Spleen (tissue), 7 donors: ENCODE data around the gene BPIFA1.

ENCODE experiments used
- POLR2A ChIP-seq, 3 donors: fragments of 450-650 bp; IDR thresholded peaks; one replicate each; pipeline ENCODE4 v1.5.1; 2017; ENCODE audit warnings: antibody characterized with exemption in 3 of 3, mild to moderate bottlenecking in 1 of 3
- POLR2AphosphoS5 ChIP-seq, 3 donors: sonication (generic); formaldehyde crosslinking; IDR thresholded peaks; one replicate each; pipeline ENCODE4 v1.5.1; 2017; ENCODE audit warnings: antibody characterized with exemption in 3 of 3
- TF ChIP-seq, protein P1 (sequence below), 11 experiments: fragments of 200-600 bp in 7 of 11; fragments of 450-650 bp in 4 of 11; sonication (generic) in 4 of 11; IDR thresholded peaks in 8 of 11; conservative IDR thresholded peaks in 3 of 11; 1 replicate in 7 of 11; 2 replicates in 4 of 11; pipeline versions ENCODE4 v1.4.0 to v1.8.0; 2016 to 2021; ENCODE audit warnings: antibody characterized with exemption in 11 of 11, inconsistent platforms in 4 of 11, mild to moderate bottlenecking in 1 of 11
- donor health status: DM: no; HTN: no; CAD: no; lungs with moderate emphysema.
- donor health status: DM: no; HTN: no; CAD: no.
- donor health status: DM: no; HTN: no; CAD: no.

- TF ChIP-seq POLR2A (IDR thresholded peaks at IDR 0.05) = no peak
- TF ChIP-seq, protein P1, sequence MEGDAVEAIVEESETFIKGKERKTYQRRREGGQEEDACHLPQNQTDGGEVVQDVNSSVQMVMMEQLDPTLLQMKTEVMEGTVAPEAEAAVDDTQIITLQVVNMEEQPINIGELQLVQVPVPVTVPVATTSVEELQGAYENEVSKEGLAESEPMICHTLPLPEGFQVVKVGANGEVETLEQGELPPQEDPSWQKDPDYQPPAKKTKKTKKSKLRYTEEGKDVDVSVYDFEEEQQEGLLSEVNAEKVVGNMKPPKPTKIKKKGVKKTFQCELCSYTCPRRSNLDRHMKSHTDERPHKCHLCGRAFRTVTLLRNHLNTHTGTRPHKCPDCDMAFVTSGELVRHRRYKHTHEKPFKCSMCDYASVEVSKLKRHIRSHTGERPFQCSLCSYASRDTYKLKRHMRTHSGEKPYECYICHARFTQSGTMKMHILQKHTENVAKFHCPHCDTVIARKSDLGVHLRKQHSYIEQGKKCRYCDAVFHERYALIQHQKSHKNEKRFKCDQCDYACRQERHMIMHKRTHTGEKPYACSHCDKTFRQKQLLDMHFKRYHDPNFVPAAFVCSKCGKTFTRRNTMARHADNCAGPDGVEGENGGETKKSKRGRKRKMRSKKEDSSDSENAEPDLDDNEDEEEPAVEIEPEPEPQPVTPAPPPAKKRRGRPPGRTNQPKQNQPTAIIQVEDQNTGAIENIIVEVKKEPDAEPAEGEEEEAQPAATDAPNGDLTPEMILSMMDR (IDR thresholded peaks at IDR 0.05 in 8 of 11, conservative IDR thresholded peaks at IDR 0.05 in 3 of 11) = no peak
- no peak for TF ChIP-seq POLR2AphosphoS5 (IDR thresholded peaks at IDR 0.05)
Observed at GRCh38 chr20:33188421-33188820, 47.4 kb upstream of the BPIFA1 start.
